Prostate gland (tissue), 2 donors: ENCODE results near the gene ING3.

Experiments used
- POLR2A ChIP-seq: fragments of 450-650 bp; IDR thresholded peaks from one replicate; pipeline ENCODE4 v1.6.1; 2016; ENCODE audit warnings: antibody characterized with exemption, mild to moderate bottlenecking
- POLR2AphosphoS5 ChIP-seq: sonication (generic); formaldehyde crosslinking; IDR thresholded peaks from one replicate; pipeline ENCODE4 v1.6.1; 2017; ENCODE audit warnings: antibody characterized with exemption
- TF ChIP-seq, protein P1 (sequence below), 4 experiments: fragments of 200-600 bp in 2 of 4; fragments of 450-650 bp in 2 of 4; sonication (generic) in 2 of 4; IDR thresholded peaks; 1 replicate in 3 of 4; 2 replicates in 1 of 4; pipeline ENCODE4 v1.5.1; 2016 to 2019; ENCODE audit warnings: antibody characterized with exemption in 4 of 4, mild to moderate bottlenecking in 2 of 4, moderate library complexity in 2 of 4

GRCh38 chr7:120986650-120987049, 36.1 kb downstream of the ING3 start:
- TF ChIP-seq, protein P1, sequence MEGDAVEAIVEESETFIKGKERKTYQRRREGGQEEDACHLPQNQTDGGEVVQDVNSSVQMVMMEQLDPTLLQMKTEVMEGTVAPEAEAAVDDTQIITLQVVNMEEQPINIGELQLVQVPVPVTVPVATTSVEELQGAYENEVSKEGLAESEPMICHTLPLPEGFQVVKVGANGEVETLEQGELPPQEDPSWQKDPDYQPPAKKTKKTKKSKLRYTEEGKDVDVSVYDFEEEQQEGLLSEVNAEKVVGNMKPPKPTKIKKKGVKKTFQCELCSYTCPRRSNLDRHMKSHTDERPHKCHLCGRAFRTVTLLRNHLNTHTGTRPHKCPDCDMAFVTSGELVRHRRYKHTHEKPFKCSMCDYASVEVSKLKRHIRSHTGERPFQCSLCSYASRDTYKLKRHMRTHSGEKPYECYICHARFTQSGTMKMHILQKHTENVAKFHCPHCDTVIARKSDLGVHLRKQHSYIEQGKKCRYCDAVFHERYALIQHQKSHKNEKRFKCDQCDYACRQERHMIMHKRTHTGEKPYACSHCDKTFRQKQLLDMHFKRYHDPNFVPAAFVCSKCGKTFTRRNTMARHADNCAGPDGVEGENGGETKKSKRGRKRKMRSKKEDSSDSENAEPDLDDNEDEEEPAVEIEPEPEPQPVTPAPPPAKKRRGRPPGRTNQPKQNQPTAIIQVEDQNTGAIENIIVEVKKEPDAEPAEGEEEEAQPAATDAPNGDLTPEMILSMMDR (IDR thresholded peaks at IDR 0.05): no peak
- no peak for TF ChIP-seq POLR2A
- TF ChIP-seq POLR2AphosphoS5: no peak
